ENCODE measurements around the gene DPPA5. TPM values are rescaled to one million over a fixed set of nuclear protein-coding genes. Genes with fewer than 3 reads are reported as not detected.

DPPA5 gene
- total and polyA plus RNA-seq, 9 of the 15 experiments (the other 6 are each of a cell fraction or from before 2014, with no cell fraction given): not detected

GRCh38 chr6:73339340-73339739 is 14.7 kb downstream of the DPPA5 start:
- Histone ChIP-seq H3K36me3 (ENCODE audit: control insufficient read depth, insufficient read depth, low read length) (no peaks in the 10 kb centered on the region), H3K27me3 (ENCODE audit: control insufficient read depth in 2 of 2, insufficient read depth in 2 of 2, low read length in 2 of 2) (peaks cover 4 to 19% of the 10 kb centered on the region in 2 experiments), H2AFZ (ENCODE audit: low read depth, low read length) (no peak overlapping the region), H3K4me3 (no peak overlapping the region), H4K20me1 (replicated peaks; ENCODE audit: control insufficient read depth, insufficient read depth, low read length) (no peaks in the 10 kb centered on the region), H3K4me2 (ENCODE audit: insufficient read depth, low read length) (no peak overlapping the region), H3K4me1 (replicated peaks in 1 of 2; ENCODE audit: control insufficient read depth in 2 of 2, insufficient read depth in 2 of 2, low read length in 2 of 2) (no peaks in the 10 kb centered on the region), H3K9me3 (replicated peaks; ENCODE audit: control insufficient read depth, insufficient read depth, low read depth, low read length) (no peaks in the 10 kb centered on the region), H3K9ac (ENCODE audit: insufficient read depth in 1 of 2, low read depth in 2 of 2, low read length in 2 of 2) (no peak overlapping the region), H3K27ac (ENCODE audit: extremely low read depth, low read depth, low read length) (no peak overlapping the region), H3K79me2 (ENCODE audit: control insufficient read depth, insufficient read depth, low read length) (no peaks in the 10 kb centered on the region), H3K9me1 (ENCODE audit: control insufficient read depth, insufficient read depth, low read length) (no peaks in the 10 kb centered on the region)
- 5% methylated on average over 3 of the region's 3 CpGs for WGBS (ENCODE audit: insufficient coverage, low coverage, missing lambda C conversion rate)
- intact Hi-C loops (cut with micrococcal nuclease): no loop called here
- POLR2A ChIA-PET: interaction anchor here (0.9 kb wide), 1 partner anchor 11 kb away, joined by 3 read pairs; no protein-coding TSS in a partner anchor
- CTCF ChIA-PET (ENCODE audit: low intra/inter-chr PET ratio): no interaction called here
- ATAC-seq: peak; percentile 65
- TF ChIP-seq, protein P1, sequence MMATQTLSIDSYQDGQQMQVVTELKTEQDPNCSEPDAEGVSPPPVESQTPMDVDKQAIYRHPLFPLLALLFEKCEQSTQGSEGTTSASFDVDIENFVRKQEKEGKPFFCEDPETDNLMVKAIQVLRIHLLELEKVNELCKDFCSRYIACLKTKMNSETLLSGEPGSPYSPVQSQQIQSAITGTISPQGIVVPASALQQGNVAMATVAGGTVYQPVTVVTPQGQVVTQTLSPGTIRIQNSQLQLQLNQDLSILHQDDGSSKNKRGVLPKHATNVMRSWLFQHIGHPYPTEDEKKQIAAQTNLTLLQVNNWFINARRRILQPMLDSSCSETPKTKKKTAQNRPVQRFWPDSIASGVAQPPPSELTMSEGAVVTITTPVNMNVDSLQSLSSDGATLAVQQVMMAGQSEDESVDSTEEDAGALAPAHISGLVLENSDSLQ (IDR thresholded peaks at IDR 0.05): no peak
- TF ChIP-seq, protein P2, sequence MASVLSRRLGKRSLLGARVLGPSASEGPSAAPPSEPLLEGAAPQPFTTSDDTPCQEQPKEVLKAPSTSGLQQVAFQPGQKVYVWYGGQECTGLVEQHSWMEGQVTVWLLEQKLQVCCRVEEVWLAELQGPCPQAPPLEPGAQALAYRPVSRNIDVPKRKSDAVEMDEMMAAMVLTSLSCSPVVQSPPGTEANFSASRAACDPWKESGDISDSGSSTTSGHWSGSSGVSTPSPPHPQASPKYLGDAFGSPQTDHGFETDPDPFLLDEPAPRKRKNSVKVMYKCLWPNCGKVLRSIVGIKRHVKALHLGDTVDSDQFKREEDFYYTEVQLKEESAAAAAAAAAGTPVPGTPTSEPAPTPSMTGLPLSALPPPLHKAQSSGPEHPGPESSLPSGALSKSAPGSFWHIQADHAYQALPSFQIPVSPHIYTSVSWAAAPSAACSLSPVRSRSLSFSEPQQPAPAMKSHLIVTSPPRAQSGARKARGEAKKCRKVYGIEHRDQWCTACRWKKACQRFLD (CRISPR knock-in tag; IDR thresholded peaks at IDR 0.05): no peak
- in situ Hi-C loops (cut with MboI): loop anchor here (25.0 kb wide), 1 partner anchor 927 kb away; no protein-coding TSS in a partner anchor
- FAIRE-seq: no peak
- DNase-seq (ENCODE audit: extremely low read depth in 1 of 4, low spot score in 3 of 4): no peak
- no TSS peak for BruUV-seq (replicated peaks)

- Histone ChIP-seq H3K4me2 (ENCODE audit: insufficient read depth, low read length) (no peak overlapping the region), H3K36me3 (ENCODE audit: control insufficient read depth, insufficient read depth, low read length) (no peaks in the 10 kb centered on the region), H4K20me1 (replicated peaks; ENCODE audit: control insufficient read depth, insufficient read depth, low read length) (no peaks in the 10 kb centered on the region), H3K79me2 (ENCODE audit: control insufficient read depth, insufficient read depth, low read length) (no peaks in the 10 kb centered on the region), H3K9ac (ENCODE audit: insufficient read depth in 1 of 2, low read depth in 2 of 2, low read length in 2 of 2) (no peak overlapping the region), H3K27me3 (ENCODE audit: control insufficient read depth in 2 of 2, insufficient read depth in 2 of 2, low read length in 2 of 2) (peaks cover 3 to 9% of the 10 kb centered on the region in 2 experiments; a peak in 4 of 5 replicates), H3K27ac (ENCODE audit: extremely low read depth, low read depth, low read length) (no peak overlapping the region), H3K4me1 (replicated peaks in 1 of 2; ENCODE audit: control insufficient read depth in 2 of 2, insufficient read depth in 2 of 2, low read length in 2 of 2) (no peaks in the 10 kb centered on the region; a peak in 1 of 5 replicates), H2AFZ (ENCODE audit: low read depth, low read length) (no peak overlapping the region), H3K9me3 (replicated peaks; ENCODE audit: control insufficient read depth, insufficient read depth, low read depth, low read length) (no peaks in the 10 kb centered on the region), H3K9me1 (ENCODE audit: control insufficient read depth, insufficient read depth, low read length) (no peaks in the 10 kb centered on the region), H3K4me3 (no peak overlapping the region)
- in situ Hi-C loops (cut with MboI) (loop anchor here (5.0 to 25.0 kb wide), 3 partner anchors 42 to 917 kb away; no protein-coding TSS in a partner anchor), intact Hi-C loops (cut with micrococcal nuclease) (loop anchor here (5.0 to 10.0 kb wide), 3 partner anchors 58 to 714 kb away; no protein-coding TSS in a partner anchor)
- ATAC-seq (no peak), FAIRE-seq (no peak), DNase-seq (ENCODE audit: extremely low read depth in 1 of 4, low spot score in 3 of 4) (no peak)
- ChIA-PET POLR2A (no interaction called here), CTCF (ENCODE audit: low intra/inter-chr PET ratio) (no interaction called here)
- 32% methylated on average over 3 of the region's 3 CpGs for WGBS (ENCODE audit: insufficient coverage, low coverage, missing lambda C conversion rate)
- BruUV-seq (replicated peaks): no TSS peak
- TF ChIP-seq, protein P3, sequence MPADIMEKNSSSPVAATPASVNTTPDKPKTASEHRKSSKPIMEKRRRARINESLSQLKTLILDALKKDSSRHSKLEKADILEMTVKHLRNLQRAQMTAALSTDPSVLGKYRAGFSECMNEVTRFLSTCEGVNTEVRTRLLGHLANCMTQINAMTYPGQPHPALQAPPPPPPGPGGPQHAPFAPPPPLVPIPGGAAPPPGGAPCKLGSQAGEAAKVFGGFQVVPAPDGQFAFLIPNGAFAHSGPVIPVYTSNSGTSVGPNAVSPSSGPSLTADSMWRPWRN (IDR thresholded peaks at IDR 0.05; ENCODE audit: low read depth): no peak
- no peak for TF ChIP-seq SMARCB1 (IDR thresholded peaks at IDR 0.05; ENCODE audit: insufficient read length, low read depth)
- no peak for TF ChIP-seq TAF9B (IDR thresholded peaks at IDR 0.05; ENCODE audit: partially characterized antibody)
- no peak for TF ChIP-seq HNRNPUL1 (IDR thresholded peaks at IDR 0.05; ENCODE audit: low read length)
- no peak for TF ChIP-seq ZNF586 (CRISPR knock-in tag; conservative IDR thresholded peaks at IDR 0.05)
- no peak for TF ChIP-seq TRIM28 (IDR thresholded peaks at IDR 0.05)
- TF ChIP-seq MEF2D (tag; conservative IDR thresholded peaks at IDR 0.05; ENCODE audit: low read depth): no peak
- TF ChIP-seq PRPF4 (IDR thresholded peaks at IDR 0.05; ENCODE audit: insufficient read depth, low read depth, low read length, poor library complexity, severe bottlenecking): no peak
- no peak for TF ChIP-seq TCFL5 (CRISPR knock-in tag; conservative IDR thresholded peaks at IDR 0.05)
- no peak for TF ChIP-seq SETDB1 (IDR thresholded peaks at IDR 0.05; ENCODE audit: low read length)
- no peak for TF ChIP-seq ZEB2 (IDR thresholded peaks at IDR 0.05)
Observed at GRCh38 chr6:73329201-73329600, 24.9 kb downstream of the DPPA5 start.

Measured in K562 (cell line).